G401 (cell line): ENCODE results near the gene TAS2R30. TPM values are rescaled to one million over a fixed set of nuclear protein-coding genes. Genes with fewer than 3 reads are reported as not detected.
"Not testable (repeated sequence)": the region's sequence is repeated elsewhere in the genome, so short reads cannot be mapped to it uniquely, and the experiment has no call there.

Experiments
- DNase-seq: peaks from one replicate; pipeline ENCODE4 v3.0.0-alpha.2; 2015; ENCODE audit warnings: low spot score
- in situ Hi-C: cut with HindIII; loops from 2 replicates; pipeline ENCODE4 v1.10.0; 2016; ENCODE audit warnings: low sequenced_read_pairs, mixed read lengths
- total RNA-seq: library from RNA; depleted of rRNA; stranded (reverse); fragments of >200 nt; shearing (Covaris generic); gene quantifications from 2 replicates; pipeline ENCODE4 v1.2.3, GENCODE V29; 2014; rRNA removed

Gene TAS2R30
- total RNA-seq, 1 experiment from 2014 or later: 0.07 TPM

GRCh38 chr12:11133162-11133561, 1.3 kb downstream of the TAS2R30 start:
- in situ Hi-C loops: no loop called here
- DNase-seq: no peak

GRCh38 chr12:11130999-11131398, 3.4 kb downstream of the TAS2R30 start:
- in situ Hi-C loops: no loop called here
- no peak for DNase-seq

GRCh38 chr12:11130382-11130781, 4.1 kb downstream of the TAS2R30 start:
- in situ Hi-C loops: no loop called here
- DNase-seq: no peak

- DNase-seq, in situ Hi-C loops: not testable (repeated sequence)
These were observed 20.3 kb downstream of the TAS2R30 start for GRCh38 chr12:11114130-11114529.

- in situ Hi-C loops, DNase-seq: not testable (repeated sequence)
These were observed 23.2 kb downstream of the TAS2R30 start for GRCh38 chr12:11111213-11111612.

GRCh38 chr12:11108862-11109261, 25.6 kb downstream of the TAS2R30 start:
- no peak for DNase-seq
- in situ Hi-C loops: no loop called here

GRCh38 chr12:11107719-11108118, 26.7 kb downstream of the TAS2R30 start:
- in situ Hi-C loops: no loop called here
- no peak for DNase-seq

GRCh38 chr12:11106288-11106687, 28.2 kb downstream of the TAS2R30 start:
- DNase-seq: no peak
- in situ Hi-C loops: no loop called here

GRCh38 chr12:11105546-11105945, 28.9 kb downstream of the TAS2R30 start:
- in situ Hi-C loops: no loop called here
- no peak for DNase-seq

GRCh38 chr12:11094910-11095309, 39.5 kb downstream of the TAS2R30 start:
- in situ Hi-C loops, DNase-seq: not testable (repeated sequence)

- in situ Hi-C loops: no loop called here
These were observed 42.3 kb downstream of the TAS2R30 start, which contains the start of gene TAS2R43 for GRCh38 chr12:11092128-11092527. Gene TAS2R43 (minus strand): TSS chr12:11092313. CDS start chr12:11092229, 84 bp downstream.

GRCh38 chr12:11089246-11089645, 45.2 kb downstream of the TAS2R30 start:
- in situ Hi-C loops: no loop called here
- DNase-seq: no peak

More at GRCh38 chr12:11092128-11092527, 42.3 kb downstream of the TAS2R30 start, which contains the start of gene TAS2R43:
- DNase-seq: no peak

- DNase-seq: no peak
- in situ Hi-C loops: no loop called here
These were observed 49.0 kb downstream of the TAS2R30 start for GRCh38 chr12:11085419-11085818.

Other genes with a start within 250 kb of the TAS2R30 start
- not detected in 2 replicates for gene TAS2R13, start 225.1 kb downstream of the TAS2R30 start, total RNA-seq
- gene PRH2, start 205.4 kb downstream of the TAS2R30 start, total RNA-seq: not detected in 2 replicates
- gene TAS2R14, start 195.4 kb downstream of the TAS2R30 start, total RNA-seq: 0.12 and 3.0 TPM in 2 replicates
- not detected in 2 replicates for gene TAS2R50, start 147.7 kb downstream of the TAS2R30 start, total RNA-seq
- gene TAS2R20, start 136.3 kb downstream of the TAS2R30 start, total RNA-seq: 0.12 and 0.61 TPM in 2 replicates
- gene TAS2R19, start 112.0 kb downstream of the TAS2R30 start, total RNA-seq: not detected in 2 replicates
- 0.14 and 0.43 TPM in 2 replicates for gene TAS2R31, start 103.2 kb downstream of the TAS2R30 start, total RNA-seq
- not detected in 2 replicates for gene TAS2R46, start 72.3 kb downstream of the TAS2R30 start, total RNA-seq
- 0.71 TPM in 1 of 2 replicates, not detected in the other for gene TAS2R43, start 42.3 kb downstream of the TAS2R30 start, total RNA-seq
- gene SMIM10L1, start 36.5 kb upstream of the TAS2R30 start, total RNA-seq: 10.3 and 11.4 TPM in 2 replicates
- gene TAS2R42, start 52.3 kb upstream of the TAS2R30 start, total RNA-seq: not detected in 2 replicates
- not detected in 2 replicates for gene PRB3, start 135.1 kb upstream of the TAS2R30 start, total RNA-seq
- gene PRB4, start 175.8 kb upstream of the TAS2R30 start, total RNA-seq: not detected in 2 replicates